Fibroblast of the aortic adventitia (primary cell): ENCODE data around the gene SALL1. TPM values are rescaled to one million over a fixed set of nuclear protein-coding genes. Genes with fewer than 3 reads are reported as not detected.

Source experiments
- DNase-seq: peaks from one replicate; pipeline ENCODE4 v3.0.0-alpha.2; 2010; ENCODE audit warnings: low read depth
- H3K4me3 ChIP-seq: 2 replicates; pipeline ENCODE4 v1.5.1; 2011; ENCODE audit warnings: low read depth, mild to moderate bottlenecking, control low read depth, low read length, moderate library complexity
- CTCF ChIP-seq: IDR thresholded peaks from 2 replicates; pipeline ENCODE4 v1.5.1; 2011; ENCODE audit warnings: mild to moderate bottlenecking, low read length, control low read depth, inconsistent platforms; ENCODE audit not compliant: insufficient read depth
- total RNA-seq: library from RNA; depleted of rRNA; stranded (reverse); fragments of >200 nt; gene quantifications from 2 replicates; pipeline ENCODE4 v1.2.3, GENCODE V29; 2012; ENCODE audit warnings: low replicate concordance

Gene SALL1
- total RNA-seq, 1 donor = 2.6 TPM

- H3K4me3 ChIP-seq = peak overlapping the region; percentile 45
- no peak for TF ChIP-seq CTCF
- DNase-seq = no peak
These were observed 3.5 kb upstream of the SALL1 start for GRCh38 chr16:51154271-51155171.

GRCh38 chr16:51153577-51154031 is 2.5 kb upstream of the SALL1 start:
- no peak for TF ChIP-seq CTCF
- H3K4me3 ChIP-seq = peak overlapping the region; percentile 83
- no peak for DNase-seq

GRCh38 chr16:51152691-51153576 is 1.9 kb upstream of the SALL1 start:
- no peak for TF ChIP-seq CTCF
- H3K4me3 ChIP-seq = peak overlapping the region; percentile 83
- DNase-seq = peak; percentile 55

GRCh38 chr16:51151961-51152663 is 1.0 kb upstream of the SALL1 start:
- peak overlapping the region; percentile 83 for H3K4me3 ChIP-seq
- peak; percentile 82 for DNase-seq
- peak; percentile 10 for TF ChIP-seq CTCF

- TF ChIP-seq CTCF = no peak
- H3K4me3 ChIP-seq = peak overlapping the region; percentile 83
- peak; percentile 81 for DNase-seq
These were observed 428 bp upstream of the SALL1 start for GRCh38 chr16:51151435-51151960.
